ENCODE results near the gene GJA3.
A peak's percentile ranks its signal among the peaks of the same experiment; 100 is the strongest.

Gene GJA3

GRCh38 chr13:20131057-20131832 lies 29.6 kb downstream of the GJA3 start:
- no peak for DNase-seq (ENCODE audit: extremely low spot score, insufficient read length, low read depth)
- FAIRE-seq, result no peak

- DNase-seq (ENCODE audit: extremely low spot score, insufficient read length, low read depth) (no peak), FAIRE-seq (no peak)
Observed at GRCh38 chr13:20130652-20131051, 30.2 kb downstream of the GJA3 start.

GRCh38 chr13:20130012-20130411 lies 30.8 kb downstream of the GJA3 start:
- no peak for DNase-seq (ENCODE audit: extremely low spot score, insufficient read length, low read depth)
- FAIRE-seq, result no peak

- DNase-seq (ENCODE audit: extremely low spot score, insufficient read length, low read depth) (no peak), FAIRE-seq (no peak)
Observed at GRCh38 chr13:20129076-20129475, 31.8 kb downstream of the GJA3 start.

- no peak for DNase-seq (ENCODE audit: extremely low spot score, insufficient read length, low read depth)
- FAIRE-seq, result peak; percentile 31
Observed at GRCh38 chr13:20128459-20128931, 32.4 kb downstream of the GJA3 start.

GRCh38 chr13:20127562-20128458 lies 33.0 kb downstream of the GJA3 start:
- no peak for DNase-seq (ENCODE audit: extremely low spot score, insufficient read length, low read depth)
- FAIRE-seq, result no peak

- no peak for DNase-seq (ENCODE audit: extremely low spot score, insufficient read length, low read depth)
- FAIRE-seq, result peak; percentile 66
Observed at GRCh38 chr13:20127262-20127561, 33.6 kb downstream of the GJA3 start.

GRCh38 chr13:20126541-20127261 lies 34.2 kb downstream of the GJA3 start:
- no peak for DNase-seq (ENCODE audit: extremely low spot score, insufficient read length, low read depth)
- no peak for FAIRE-seq

GRCh38 chr13:20125783-20126165 lies 35.1 kb downstream of the GJA3 start:
- FAIRE-seq (no peak), DNase-seq (ENCODE audit: extremely low spot score, insufficient read length, low read depth) (no peak)

GRCh38 chr13:20125129-20125782 lies 35.6 kb downstream of the GJA3 start:
- FAIRE-seq (no peak), DNase-seq (ENCODE audit: extremely low spot score, insufficient read length, low read depth) (no peak)

GRCh38 chr13:20124303-20124702 lies 36.5 kb downstream of the GJA3 start:
- FAIRE-seq (no peak), DNase-seq (ENCODE audit: extremely low spot score, insufficient read length, low read depth) (no peak)

GRCh38 chr13:20121159-20121525 lies 39.7 kb downstream of the GJA3 start:
- FAIRE-seq, result no peak
- no peak for DNase-seq (ENCODE audit: extremely low spot score, insufficient read length, low read depth)

GRCh38 chr13:20119960-20120359 lies 40.9 kb downstream of the GJA3 start:
- FAIRE-seq, result no peak
- DNase-seq (ENCODE audit: extremely low spot score, insufficient read length, low read depth), result no peak

GRCh38 chr13:20118268-20119140 lies 42.3 kb downstream of the GJA3 start:
- FAIRE-seq (no peak), DNase-seq (ENCODE audit: extremely low spot score, insufficient read length, low read depth) (no peak)

- FAIRE-seq, result no peak
- no peak for DNase-seq (ENCODE audit: extremely low spot score, insufficient read length, low read depth)
Observed at GRCh38 chr13:20116213-20116612, 44.6 kb downstream of the GJA3 start.

GRCh38 chr13:20114066-20114610 lies 46.7 kb downstream of the GJA3 start:
- FAIRE-seq, result no peak

GRCh38 chr13:20109037-20109436 lies 51.8 kb downstream of the GJA3 start:
- no peak for FAIRE-seq
- no peak for DNase-seq (ENCODE audit: extremely low spot score, insufficient read length, low read depth)

More at GRCh38 chr13:20114066-20114610, 46.7 kb downstream of the GJA3 start:
- DNase-seq (ENCODE audit: extremely low spot score, insufficient read length, low read depth), result no peak

GRCh38 chr13:20106742-20107141 lies 54.1 kb downstream of the GJA3 start:
- no peak for FAIRE-seq
- DNase-seq (ENCODE audit: extremely low spot score, insufficient read length, low read depth), result no peak

GRCh38 chr13:20105161-20105689 lies 55.6 kb downstream of the GJA3 start:
- FAIRE-seq (no peak), DNase-seq (ENCODE audit: extremely low spot score, insufficient read length, low read depth) (no peak)

Measured in GM18507 (cell line).